ENCODE results near the gene GPRC6A.

The GPRC6A gene

GRCh38 chr6:116766506-116767176 is 62.2 kb downstream of the GPRC6A start:
- H3K27ac ChIP-seq (ENCODE audit: low read length) = no peak overlapping the region
- no peaks in the 10 kb centered on the region for H3K9me3 ChIP-seq (ENCODE audit: insufficient read depth, low read length)
- no peaks in the 10 kb centered on the region for H3K36me3 ChIP-seq (replicated peaks; ENCODE audit: low read depth, low read length)
- no peaks in the 10 kb centered on the region for H3K4me1 ChIP-seq (ENCODE audit: low read length)
- H3K4me2 ChIP-seq (ENCODE audit: low read length) = no peak overlapping the region
- TF ChIP-seq EZH2phosphoT487 (IDR thresholded peaks at IDR 0.05; ENCODE audit: low read depth) = no peak
- no peak for TF ChIP-seq CTCF (IDR thresholded peaks at IDR 0.05; ENCODE audit: low read depth, low read length)
- no peaks in the 10 kb centered on the region for H4K20me1 ChIP-seq (ENCODE audit: insufficient read depth, low read length)
- H3K27me3 ChIP-seq (ENCODE audit: low read depth, low read length) = no peaks in the 10 kb centered on the region
- no peak overlapping the region for H2AFZ ChIP-seq (ENCODE audit: low read depth, low read length)
- H3K4me3 ChIP-seq (ENCODE audit: low read length) = no peak overlapping the region
- H3K79me2 ChIP-seq (ENCODE audit: low read length) = no peaks in the 10 kb centered on the region
- no peak overlapping the region for H3K9ac ChIP-seq (ENCODE audit: low read length)

DNA sequence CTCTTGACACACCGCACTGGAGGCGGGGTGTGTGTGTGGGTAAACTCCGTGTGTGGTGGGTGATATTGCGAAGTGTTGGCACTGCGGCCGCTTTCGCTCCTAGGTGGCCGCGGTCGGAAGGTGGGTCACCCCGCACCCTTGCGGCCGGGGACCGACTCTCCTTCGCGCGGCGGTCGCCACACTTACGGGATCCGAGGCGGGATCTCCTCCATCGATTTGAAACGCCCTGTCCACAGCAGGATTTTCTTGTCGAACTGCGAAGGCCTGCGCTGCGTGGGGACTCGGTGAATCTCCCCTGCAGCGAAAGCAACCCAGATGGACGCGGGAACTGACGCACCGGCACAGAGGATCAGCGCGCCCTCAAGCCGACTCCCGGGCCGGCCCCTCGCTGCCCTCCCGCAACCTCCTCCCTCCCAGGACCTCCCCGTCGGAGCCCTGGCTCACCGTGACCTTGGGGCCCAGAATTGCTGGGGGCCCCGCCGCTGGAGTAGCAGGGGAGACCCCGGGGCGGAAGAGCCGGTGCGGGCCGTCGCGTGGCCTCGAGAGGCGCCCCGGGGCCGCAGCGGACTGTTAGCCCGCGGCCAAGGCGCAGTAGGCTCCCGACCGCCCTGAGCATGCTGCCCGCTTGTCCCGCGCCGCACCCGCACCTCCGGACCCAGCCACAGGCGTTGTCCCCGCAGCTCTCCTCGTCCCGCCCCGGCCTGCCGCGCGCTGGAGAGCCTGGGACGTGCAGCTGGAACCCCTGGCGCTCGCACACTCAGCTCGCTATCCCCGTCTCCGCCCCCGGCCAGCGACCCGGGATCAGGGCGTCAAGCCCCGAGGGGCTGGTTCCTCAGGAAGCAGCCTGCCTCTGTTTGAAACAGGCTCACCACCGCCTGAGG is 63.7 kb downstream of the GPRC6A start, which contains the start of gene FAM162B:
Gene FAM162B (minus strand): TSS at position 759 of the 881 bp plus-strand sequence. CDS start 143 bp downstream, at position 616.
- no peak within 1 kb of the TSS for H3K9ac ChIP-seq (ENCODE audit: low read length)
- H2AFZ ChIP-seq (ENCODE audit: low read depth, low read length) = no peak within 1 kb of the TSS
- no peaks in the 10 kb centered on the region for H3K79me2 ChIP-seq (ENCODE audit: low read length)
- no peaks in the 10 kb centered on the region for H3K4me1 ChIP-seq (ENCODE audit: low read length)
- H3K4me2 ChIP-seq (ENCODE audit: low read length) = no peak within 1 kb of the TSS
- no peaks in the 10 kb centered on the region for H3K36me3 ChIP-seq (replicated peaks; ENCODE audit: low read depth, low read length)
- no peak within 1 kb of the TSS for H3K4me3 ChIP-seq (ENCODE audit: low read length)
- no peak for TF ChIP-seq EZH2phosphoT487 (IDR thresholded peaks at IDR 0.05; ENCODE audit: low read depth)
- no peak for TF ChIP-seq CTCF (IDR thresholded peaks at IDR 0.05; ENCODE audit: low read depth, low read length)
- H4K20me1 ChIP-seq (ENCODE audit: insufficient read depth, low read length) = no peaks in the 10 kb centered on the region
- H3K27me3 ChIP-seq (ENCODE audit: low read depth, low read length) = no peaks in the 10 kb centered on the region
- H3K9me3 ChIP-seq (ENCODE audit: insufficient read depth, low read length) = no peaks in the 10 kb centered on the region
- H3K27ac ChIP-seq (ENCODE audit: low read length) = no peak within 1 kb of the TSS

- Histone ChIP-seq H3K9ac (ENCODE audit: low read length) (no peak overlapping the region), H3K4me1 (ENCODE audit: low read length) (no peaks in the 10 kb centered on the region), H4K20me1 (ENCODE audit: insufficient read depth, low read length) (no peaks in the 10 kb centered on the region), H2AFZ (ENCODE audit: low read depth, low read length) (no peak overlapping the region), H3K27ac (ENCODE audit: low read length) (no peak overlapping the region), H3K4me3 (ENCODE audit: low read length) (no peak overlapping the region), H3K79me2 (ENCODE audit: low read length) (no peaks in the 10 kb centered on the region), H3K36me3 (replicated peaks; ENCODE audit: low read depth, low read length) (no peaks in the 10 kb centered on the region), H3K9me3 (ENCODE audit: insufficient read depth, low read length) (no peaks in the 10 kb centered on the region), H3K4me2 (ENCODE audit: low read length) (no peak overlapping the region), H3K27me3 (ENCODE audit: low read depth, low read length) (no peaks in the 10 kb centered on the region)
- TF ChIP-seq CTCF (IDR thresholded peaks at IDR 0.05; ENCODE audit: low read depth, low read length) = no peak
These were observed 64.3 kb downstream of the GPRC6A start for GRCh38 chr6:116764629-116764960.

DNA sequence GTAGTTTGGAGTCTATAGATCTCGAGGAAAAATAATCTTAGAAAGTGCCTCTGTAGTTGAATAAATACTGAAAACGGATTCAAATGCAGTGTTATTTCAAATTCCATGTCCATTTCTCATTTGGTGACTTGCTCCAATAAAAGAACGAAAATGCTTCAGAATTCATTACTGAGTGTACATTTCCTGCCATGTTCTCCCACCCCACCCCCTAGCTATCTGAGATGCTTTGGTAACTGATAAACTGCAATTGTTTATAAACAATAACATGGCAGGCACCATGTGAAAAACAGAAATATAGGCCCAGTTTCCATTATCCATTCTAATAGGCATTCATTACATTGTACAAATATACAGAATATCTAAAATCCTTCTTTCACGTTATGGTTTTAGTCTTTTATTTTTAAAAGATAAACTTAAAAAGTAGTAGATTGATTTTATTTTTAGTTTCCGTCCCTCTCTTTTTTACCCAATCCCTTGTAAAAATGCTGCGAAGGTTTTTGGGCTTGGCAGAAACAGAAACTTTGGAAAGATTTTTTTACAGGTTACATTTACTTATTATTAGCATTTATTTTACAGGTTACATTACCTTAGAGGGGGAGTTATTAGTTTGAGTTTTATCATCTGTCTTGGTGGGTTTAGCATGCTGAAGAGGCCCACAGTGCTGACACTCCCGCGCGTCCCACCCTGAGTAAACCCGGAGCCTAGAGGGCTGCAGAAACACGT is 64.8 kb downstream of the GPRC6A start:
- H3K27ac ChIP-seq (ENCODE audit: low read length) = no peak overlapping the region
- no peaks in the 10 kb centered on the region for H3K79me2 ChIP-seq (ENCODE audit: low read length)
- no peak overlapping the region for H3K4me3 ChIP-seq (ENCODE audit: low read length)
- no peaks in the 10 kb centered on the region for H3K36me3 ChIP-seq (replicated peaks; ENCODE audit: low read depth, low read length)
- TF ChIP-seq EZH2phosphoT487 (IDR thresholded peaks at IDR 0.05; ENCODE audit: low read depth) (no peak), CTCF (IDR thresholded peaks at IDR 0.05; ENCODE audit: low read depth, low read length) (no peak)
- no peaks in the 10 kb centered on the region for H3K4me1 ChIP-seq (ENCODE audit: low read length)
- no peak overlapping the region for H2AFZ ChIP-seq (ENCODE audit: low read depth, low read length)
- no peaks in the 10 kb centered on the region for H4K20me1 ChIP-seq (ENCODE audit: insufficient read depth, low read length)
- no peak overlapping the region for H3K9ac ChIP-seq (ENCODE audit: low read length)
- H3K9me3 ChIP-seq (ENCODE audit: insufficient read depth, low read length) = no peaks in the 10 kb centered on the region
- no peak overlapping the region for H3K4me2 ChIP-seq (ENCODE audit: low read length)
- H3K27me3 ChIP-seq (ENCODE audit: low read depth, low read length) = no peaks in the 10 kb centered on the region
